D721Med (cell line): ENCODE data around the gene BRF1.

Source experiments
- DNase-seq: peaks from one replicate; pipeline ENCODE4 v3.0.0; 2011; ENCODE audit warnings: low spot score; ENCODE audit not compliant: insufficient read length
- FAIRE-seq: peaks from 2 replicates; lab custom pipeline; 2011; peaks lifted over from hg19 to GRCh38; lab: Jason Lieb, UNC
- TF ChIP-seq, protein P1 (sequence below): IDR thresholded peaks from 2 replicates; pipeline ENCODE4 v1.5.1; 2012; ENCODE audit warnings: mild to moderate bottlenecking, control low read depth; ENCODE audit not compliant: insufficient read depth; ENCODE audit errors: missing control alignments

The BRF1 gene

DNA sequence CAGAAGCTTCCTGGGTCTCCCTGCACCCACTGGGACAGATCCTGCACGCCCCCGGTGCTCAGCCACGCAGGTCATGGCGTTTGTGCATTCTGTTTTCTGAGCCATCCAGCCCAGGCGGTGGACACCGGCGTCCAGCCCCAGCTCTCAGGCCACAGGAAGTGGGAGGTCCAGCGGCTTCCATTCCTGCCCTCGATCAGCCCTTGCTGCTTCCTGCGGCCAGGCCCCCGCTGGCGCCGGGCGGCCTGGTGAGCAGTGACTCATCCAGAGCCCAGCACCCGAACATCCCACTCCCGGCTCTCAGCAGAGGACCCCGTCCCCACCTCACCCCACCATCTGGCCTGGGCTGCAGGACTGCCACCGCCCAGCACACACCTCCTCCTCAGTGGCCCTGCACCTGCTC lies 101.7 kb downstream of the BRF1 start:
- TF ChIP-seq, protein P1, sequence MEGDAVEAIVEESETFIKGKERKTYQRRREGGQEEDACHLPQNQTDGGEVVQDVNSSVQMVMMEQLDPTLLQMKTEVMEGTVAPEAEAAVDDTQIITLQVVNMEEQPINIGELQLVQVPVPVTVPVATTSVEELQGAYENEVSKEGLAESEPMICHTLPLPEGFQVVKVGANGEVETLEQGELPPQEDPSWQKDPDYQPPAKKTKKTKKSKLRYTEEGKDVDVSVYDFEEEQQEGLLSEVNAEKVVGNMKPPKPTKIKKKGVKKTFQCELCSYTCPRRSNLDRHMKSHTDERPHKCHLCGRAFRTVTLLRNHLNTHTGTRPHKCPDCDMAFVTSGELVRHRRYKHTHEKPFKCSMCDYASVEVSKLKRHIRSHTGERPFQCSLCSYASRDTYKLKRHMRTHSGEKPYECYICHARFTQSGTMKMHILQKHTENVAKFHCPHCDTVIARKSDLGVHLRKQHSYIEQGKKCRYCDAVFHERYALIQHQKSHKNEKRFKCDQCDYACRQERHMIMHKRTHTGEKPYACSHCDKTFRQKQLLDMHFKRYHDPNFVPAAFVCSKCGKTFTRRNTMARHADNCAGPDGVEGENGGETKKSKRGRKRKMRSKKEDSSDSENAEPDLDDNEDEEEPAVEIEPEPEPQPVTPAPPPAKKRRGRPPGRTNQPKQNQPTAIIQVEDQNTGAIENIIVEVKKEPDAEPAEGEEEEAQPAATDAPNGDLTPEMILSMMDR = no peak
- DNase-seq (no peak), FAIRE-seq (no peak)

GRCh38 chr14:105198588-105198987 lies 102.2 kb downstream of the BRF1 start:
- no peak for DNase-seq
- TF ChIP-seq, protein P1 = no peak
- no peak for FAIRE-seq

GRCh38 chr14:105197211-105197641 lies 103.6 kb downstream of the BRF1 start:
- FAIRE-seq = no peak
- DNase-seq = no peak

GRCh38 chr14:105196265-105196960 lies 104.4 kb downstream of the BRF1 start:
- FAIRE-seq = no peak
- TF ChIP-seq, protein P1 = no peak
- DNase-seq = no peak

More at GRCh38 chr14:105197211-105197641, 103.6 kb downstream of the BRF1 start:
- TF ChIP-seq, protein P1 = no peak

GRCh38 chr14:105195522-105196264 lies 105.1 kb downstream of the BRF1 start:
- TF ChIP-seq, protein P1 = no peak
- FAIRE-seq (no peak), DNase-seq (no peak)

- no peak for FAIRE-seq
- TF ChIP-seq, protein P1 = no peak
- no peak for DNase-seq
Measured at GRCh38 chr14:105195051-105195450, 105.8 kb downstream of the BRF1 start.
